ENCODE results near the gene DCTPP1. TPM values are rescaled to one million over a fixed set of nuclear protein-coding genes. Genes with fewer than 3 reads are reported as not detected.
A peak's percentile ranks its signal among the peaks of the same experiment; 100 is the strongest.

DCTPP1 gene
- total and polyA plus RNA-seq, 2 of the 13 experiments (the other 11 are each of a cell fraction or from before 2014, with no cell fraction given) = 54.8 to 74.4 TPM

DNA sequence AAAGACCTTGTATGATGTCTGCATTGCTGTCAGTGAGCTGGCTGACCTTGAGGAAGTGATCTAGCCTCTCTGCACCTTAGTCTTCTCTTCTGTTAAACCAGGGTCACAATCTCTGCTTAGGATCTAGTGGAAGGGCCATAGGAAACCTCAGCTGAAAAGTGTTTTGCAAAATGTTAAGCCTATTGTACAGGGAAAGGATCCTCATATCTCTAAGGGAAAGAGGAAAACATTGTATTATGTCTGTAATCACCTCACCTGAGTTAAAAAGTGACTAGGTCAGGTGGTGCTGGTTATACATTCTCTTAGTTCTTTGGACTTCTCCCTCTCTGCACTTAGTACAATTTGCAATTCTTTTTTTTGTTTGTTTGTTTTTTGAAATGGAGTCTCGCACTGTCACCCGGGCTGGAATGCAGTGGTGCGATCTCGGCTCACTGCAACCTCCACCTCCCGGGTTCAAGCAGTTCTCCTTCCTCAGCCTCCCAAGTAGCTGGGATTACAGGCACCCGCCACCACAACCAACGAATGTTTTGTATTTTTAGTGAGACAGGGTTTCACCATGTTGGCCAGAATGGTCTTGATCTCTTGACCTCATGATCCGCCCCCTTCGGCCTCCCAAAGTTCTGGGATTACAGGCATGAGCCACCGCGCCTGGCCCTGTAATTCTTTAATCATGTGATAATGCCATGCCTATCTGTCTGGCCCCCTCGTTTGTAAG is 17.8 kb upstream of the DCTPP1 start:
- peaks cover 92% of the 10 kb centered on the region for H3K4me1 ChIP-seq (ENCODE audit: insufficient read depth, low read length)
- BruUV-seq (replicated peaks) = no TSS peak
- in situ Hi-C loops (cut with HindIII; ENCODE audit: extremely low pct_ligation_motif_present, low pct_unique_long_range_greater_than_20kb) (no loop called here), intact Hi-C loops (cut with micrococcal nuclease; ENCODE audit: unreplicated experiment) (loop anchor here (2.0 kb wide), 1 partner anchor 79 kb away; the partner anchor contains the start of gene ZNF768)
- FAIRE-seq = peak; percentile 89
- peaks cover 27% of the 10 kb centered on the region for H3K79me2 ChIP-seq (ENCODE audit: insufficient read depth, low read length)
- peak overlapping the region in 2 of 3 experiments; percentile 5 to 39; a peak in 2 of 6 replicates for H3K4me3 ChIP-seq (replicated peaks in 1 of 3; ENCODE audit: insufficient read depth in 1 of 3, low read depth in 2 of 3, low read length in 3 of 3)
- peaks cover 24% of the 10 kb centered on the region for H4K20me1 ChIP-seq (ENCODE audit: insufficient read depth, low read length)
- no peaks in the 10 kb centered on the region for H3K9me3 ChIP-seq (ENCODE audit: low read length)
- no peaks in the 10 kb centered on the region; a peak in 1 of 5 replicates for H3K27me3 ChIP-seq (ENCODE audit: control insufficient read depth in 1 of 2, insufficient read depth in 2 of 2, low read length in 2 of 2)
- 1% methylated on average over 12 of the region's 12 CpGs for WGBS (ENCODE audit: low lambda C conversion rate)
- ATAC-seq = peak; percentile 77
- H3K27ac ChIP-seq (ENCODE audit: extremely low read length, insufficient read depth, low read length) = peak overlapping the region; percentile 95
- no peaks in the 10 kb centered on the region; a peak in 2 of 5 replicates for H3K36me3 ChIP-seq (replicated peaks in 1 of 2; ENCODE audit: control insufficient read depth in 1 of 2, insufficient read depth in 2 of 2, low read length in 2 of 2)
- peak; percentile 97 for DNase-seq (ENCODE audit: low spot score)
- H2AFZ ChIP-seq (ENCODE audit: low read length) = no peak overlapping the region
- peak overlapping the region; percentile 70 for H3K4me2 ChIP-seq (ENCODE audit: low read depth, low read length)
- POLR2A ChIA-PET = interaction anchor here (1.0 to 4.6 kb wide), 13 partner anchors 10 to 162 kb away, joined by 3 to 29 read pairs (median 8); partner anchors contain the start of genes DCTPP1, ZNF688, ZNF689 and ZNF747
- peak overlapping the region; percentile 65 for H3K9ac ChIP-seq (ENCODE audit: insufficient read depth, low read depth, low read length)
- CTCF ChIA-PET (ENCODE audit: low intra/inter-chr PET ratio, low total read pairs) = no interaction called here
- TF ChIP-seq ZNF530 (CRISPR knock-in tag; IDR thresholded peaks at IDR 0.05; ENCODE audit: low read depth) = no peak
- TF ChIP-seq ZNF83 (CRISPR knock-in tag; IDR thresholded peaks at IDR 0.05; ENCODE audit: borderline replicate concordance) = no peak
- no peak for TF ChIP-seq PLRG1 (conservative IDR thresholded peaks at IDR 0.05)
- TF ChIP-seq YEATS4 (CRISPR knock-in tag; IDR thresholded peaks at IDR 0.05; ENCODE audit: borderline replicate concordance) = no peak
- no peak for TF ChIP-seq SUZ12 (IDR thresholded peaks at IDR 0.05; ENCODE audit: low read depth, low read length)
- no peak for TF ChIP-seq ZNF274 (CRISPR knock-in tag; IDR thresholded peaks at IDR 0.05)
- no peak for TF ChIP-seq ZSCAN30 (CRISPR knock-in tag; IDR thresholded peaks at IDR 0.05)
- TF ChIP-seq ZNF24 (IDR thresholded peaks at IDR 0.05) = peak; percentile 61; the same call in 1 of the 2 replicates
- TF ChIP-seq ERF (CRISPR knock-in tag; IDR thresholded peaks at IDR 0.05) = peak; percentile 92
- no peak for TF ChIP-seq ZUFSP (CRISPR knock-in tag; IDR thresholded peaks at IDR 0.05; ENCODE audit: borderline replicate concordance)
- no peak for TF ChIP-seq ZNF431 (CRISPR knock-in tag; IDR thresholded peaks at IDR 0.05; ENCODE audit: borderline replicate concordance, low read depth)
- no peak for TF ChIP-seq PCBP1 (IDR thresholded peaks at IDR 0.05; ENCODE audit: borderline replicate concordance, low read depth, low read length)
- TF ChIP-seq GTF3A (CRISPR knock-in tag; conservative IDR thresholded peaks at IDR 0.05) = peak; percentile 87; the same call in 1 of the 2 replicates
- TF ChIP-seq NFE2L1 (CRISPR knock-in tag; IDR thresholded peaks at IDR 0.05; ENCODE audit: borderline replicate concordance) = no peak
- TF ChIP-seq, protein P1, sequence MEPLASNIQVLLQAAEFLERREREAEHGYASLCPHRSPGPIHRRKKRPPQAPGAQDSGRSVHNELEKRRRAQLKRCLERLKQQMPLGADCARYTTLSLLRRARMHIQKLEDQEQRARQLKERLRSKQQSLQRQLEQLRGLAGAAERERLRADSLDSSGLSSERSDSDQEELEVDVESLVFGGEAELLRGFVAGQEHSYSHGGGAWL (CRISPR knock-in tag; IDR thresholded peaks at IDR 0.05) = peak; percentile 44; the same call in 1 of the 2 replicates
- TF ChIP-seq, protein P2, sequence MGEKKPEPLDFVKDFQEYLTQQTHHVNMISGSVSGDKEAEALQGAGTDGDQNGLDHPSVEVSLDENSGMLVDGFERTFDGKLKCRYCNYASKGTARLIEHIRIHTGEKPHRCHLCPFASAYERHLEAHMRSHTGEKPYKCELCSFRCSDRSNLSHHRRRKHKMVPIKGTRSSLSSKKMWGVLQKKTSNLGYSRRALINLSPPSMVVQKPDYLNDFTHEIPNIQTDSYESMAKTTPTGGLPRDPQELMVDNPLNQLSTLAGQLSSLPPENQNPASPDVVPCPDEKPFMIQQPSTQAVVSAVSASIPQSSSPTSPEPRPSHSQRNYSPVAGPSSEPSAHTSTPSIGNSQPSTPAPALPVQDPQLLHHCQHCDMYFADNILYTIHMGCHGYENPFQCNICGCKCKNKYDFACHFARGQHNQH (CRISPR knock-in tag; IDR thresholded peaks at IDR 0.05) = peak; percentile 90
- TF ChIP-seq PHF8 (CRISPR knock-in tag; IDR thresholded peaks at IDR 0.05) = peak; percentile 20; the same call in 1 of the 2 replicates
- TF ChIP-seq ZSCAN25 (CRISPR knock-in tag; IDR thresholded peaks at IDR 0.05) = 0 out of 2 replicates have a peak, but pooled peaks have one; percentile 34
- TF ChIP-seq KDM6A (CRISPR knock-in tag; IDR thresholded peaks at IDR 0.05; ENCODE audit: low read depth) = peak; percentile 93
- TF ChIP-seq MAFK (conservative IDR thresholded peaks at IDR 0.05 in 1 of 2, IDR thresholded peaks at IDR 0.05 in 1 of 2; ENCODE audit: low read length in 2 of 2) = peak in 1 of 2 experiments; percentile 1; a peak in 1 of 4 replicates
- no peak for TF ChIP-seq HNRNPLL (IDR thresholded peaks at IDR 0.05; ENCODE audit: low read depth, low read length, poor library complexity, severe bottlenecking)
- TF ChIP-seq ZFP41 (CRISPR knock-in tag; IDR thresholded peaks at IDR 0.05; ENCODE audit: borderline replicate concordance) = no peak

Measured in HepG2 (cell line).